SK-N-SH treated with all-trans-retinoic acid at 6 μM for 48 hours (cell line): Measurements from ENCODE around the gene S100A6.

Experiments
- ARNTL ChIP-seq: fragments of 450-650 bp; formaldehyde crosslinking; IDR thresholded peaks from 2 replicates; pipeline ENCODE4 v1.5.0; 2020; ENCODE audit warnings: low read depth, mild to moderate bottlenecking, moderate library complexity, borderline replicate concordance
- TCF4 ChIP-seq: fragments of 250-450 bp; sonication (Bioruptor Pico); IDR thresholded peaks from 2 replicates; pipeline ENCODE4 v1.8.0; 2021; ENCODE audit warnings: mild to moderate bottlenecking, moderate library complexity, borderline replicate concordance
- ZNF565 ChIP-seq: fragments of 450-650 bp; formaldehyde crosslinking; conservative IDR thresholded peaks from 2 replicates; pipeline ENCODE4 v1.5.0; 2020; ENCODE audit warnings: low read depth, mild to moderate bottlenecking, moderate library complexity

- TF ChIP-seq ARNTL (CRISPR knock-in tag) (no peak), TCF4 (CRISPR knock-in tag) (no peak), ZNF565 (CRISPR knock-in tag) (no peak)
Observed at GRCh38 chr1:153553096-153553495, 17.3 kb upstream of the S100A6 start.
